ENCODE measurements around the gene CREB1.
A peak's percentile ranks its signal among the peaks of the same experiment; 100 is the strongest.

The CREB1 gene

DNA sequence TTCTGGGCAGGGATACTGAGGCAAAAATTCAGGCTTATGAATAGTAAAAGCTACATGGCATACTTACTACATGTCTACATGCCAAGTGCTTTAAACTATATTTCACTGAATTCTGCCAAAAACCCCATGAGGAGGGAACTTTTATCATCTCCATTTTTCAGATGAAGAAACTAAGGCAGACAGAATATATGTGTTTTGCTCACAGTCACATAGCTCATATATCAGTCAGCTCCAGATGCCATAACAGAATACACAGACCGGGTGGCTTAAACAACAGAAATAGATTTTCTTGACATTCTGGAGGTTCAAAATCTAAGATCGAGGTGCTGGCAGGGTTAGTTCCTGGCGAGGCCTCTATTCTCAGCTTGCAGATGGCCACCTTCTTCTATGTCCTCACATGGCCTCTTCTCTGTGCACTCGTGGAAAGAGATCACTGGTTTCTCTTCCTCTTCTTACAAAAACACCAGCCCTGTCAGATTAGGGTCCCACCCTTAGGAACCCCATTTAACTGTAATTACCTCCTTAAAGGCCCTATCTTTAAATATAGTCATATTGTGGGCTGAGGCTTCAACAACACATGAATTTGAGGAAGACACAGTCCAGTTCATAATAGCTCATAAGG is 27.1 kb upstream of the CREB1 start:
- Histone ChIP-seq H3K27ac (ENCODE audit: extremely low read depth, low read depth, low read length) (no peak overlapping the region), H3K4me3 (ENCODE audit: low read depth, low read length) (no peak overlapping the region), H3K4me1 (ENCODE audit: control insufficient read depth, insufficient read depth, low read length) (no peaks in the 10 kb centered on the region), H3K9me3 (ENCODE audit: control insufficient read depth, insufficient read depth, low read depth, low read length) (no peaks in the 10 kb centered on the region), H3K36me3 (ENCODE audit: control insufficient read depth in 2 of 2, insufficient read depth in 1 of 2, low read length in 2 of 2) (no peaks in the 10 kb centered on the region)
- CTCF ChIA-PET: interaction anchor here (0.5 to 1.0 kb wide), 4 partner anchors 204 to 906 kb away, joined by 3 to 6 read pairs (median 4); no protein-coding TSS in a partner anchor
- POLR2A ChIA-PET: interaction anchor here (0.6 kb wide), 1 partner anchor 489 kb away, joined by 4 read pairs; no protein-coding TSS in a partner anchor
- TF ChIP-seq ZNF202 (tag by site-specific recombination; IDR thresholded peaks at IDR 0.05; ENCODE audit: borderline replicate concordance) (no peak), ZNF341 (tag by site-specific recombination; IDR thresholded peaks at IDR 0.05; ENCODE audit: low read depth) (no peak), ZNF10 (tag by site-specific recombination; IDR thresholded peaks at IDR 0.05) (no peak), SETDB1 (IDR thresholded peaks at IDR 0.05; ENCODE audit: insufficient read length, low read length) (no peak), ZNF121 (tag by site-specific recombination; IDR thresholded peaks at IDR 0.05) (no peak)
- TF ChIP-seq, protein P1, sequence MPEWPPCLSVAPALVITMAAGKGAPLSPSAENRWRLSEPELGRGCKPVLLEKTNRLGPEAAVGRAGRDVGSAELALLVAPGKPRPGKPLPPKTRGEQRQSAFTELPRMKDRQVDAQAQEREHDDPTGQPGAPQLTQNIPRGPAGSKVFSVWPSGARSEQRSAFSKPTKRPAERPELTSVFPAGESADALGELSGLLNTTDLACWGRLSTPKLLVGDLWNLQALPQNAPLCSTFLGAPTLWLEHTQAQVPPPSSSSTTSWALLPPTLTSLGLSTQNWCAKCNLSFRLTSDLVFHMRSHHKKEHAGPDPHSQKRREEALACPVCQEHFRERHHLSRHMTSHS (tag by site-specific recombination; IDR thresholded peaks at IDR 0.05): no peak

DNA sequence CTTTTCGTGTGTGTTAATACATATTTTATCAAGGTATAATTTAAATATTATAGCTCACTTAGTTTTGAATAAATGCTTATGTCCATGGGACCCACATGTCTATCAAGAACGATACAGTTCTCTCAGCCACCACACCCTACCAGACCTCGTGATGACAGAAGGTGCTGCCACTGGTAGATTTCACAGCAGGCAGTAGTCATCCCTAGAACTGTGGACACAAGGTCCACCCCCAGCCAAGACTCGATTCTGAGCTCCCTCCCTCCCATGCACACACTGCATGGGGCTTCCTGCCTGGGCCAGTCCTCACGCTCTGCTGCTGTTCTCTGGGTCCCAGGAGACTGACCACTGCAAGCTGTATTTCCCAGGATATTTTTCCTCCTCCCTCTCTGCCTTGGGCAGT is 26.5 kb upstream of the CREB1 start:
- H3K4me1 ChIP-seq (ENCODE audit: control insufficient read depth, insufficient read depth, low read length): no peaks in the 10 kb centered on the region
- ChIA-PET CTCF (interaction anchor here (0.5 to 1.0 kb wide), 5 partner anchors 27 to 905 kb away, joined by 3 to 6 read pairs (median 3); no protein-coding TSS in a partner anchor), POLR2A (no interaction called here)
- H3K9me3 ChIP-seq (ENCODE audit: control insufficient read depth, insufficient read depth, low read depth, low read length): no peaks in the 10 kb centered on the region
- H3K27ac ChIP-seq (ENCODE audit: extremely low read depth, low read depth, low read length): no peak overlapping the region
- no peak overlapping the region for H3K4me3 ChIP-seq (ENCODE audit: low read depth, low read length)
- H3K36me3 ChIP-seq (ENCODE audit: control insufficient read depth in 2 of 2, insufficient read depth in 1 of 2, low read length in 2 of 2): no peaks in the 10 kb centered on the region
- TF ChIP-seq GLIS1 (tag by site-specific recombination; IDR thresholded peaks at IDR 0.05) (peak; percentile 36; the same call in 1 of the 2 replicates), ZNF521 (tag by site-specific recombination; IDR thresholded peaks at IDR 0.05) (no peak)

DNA sequence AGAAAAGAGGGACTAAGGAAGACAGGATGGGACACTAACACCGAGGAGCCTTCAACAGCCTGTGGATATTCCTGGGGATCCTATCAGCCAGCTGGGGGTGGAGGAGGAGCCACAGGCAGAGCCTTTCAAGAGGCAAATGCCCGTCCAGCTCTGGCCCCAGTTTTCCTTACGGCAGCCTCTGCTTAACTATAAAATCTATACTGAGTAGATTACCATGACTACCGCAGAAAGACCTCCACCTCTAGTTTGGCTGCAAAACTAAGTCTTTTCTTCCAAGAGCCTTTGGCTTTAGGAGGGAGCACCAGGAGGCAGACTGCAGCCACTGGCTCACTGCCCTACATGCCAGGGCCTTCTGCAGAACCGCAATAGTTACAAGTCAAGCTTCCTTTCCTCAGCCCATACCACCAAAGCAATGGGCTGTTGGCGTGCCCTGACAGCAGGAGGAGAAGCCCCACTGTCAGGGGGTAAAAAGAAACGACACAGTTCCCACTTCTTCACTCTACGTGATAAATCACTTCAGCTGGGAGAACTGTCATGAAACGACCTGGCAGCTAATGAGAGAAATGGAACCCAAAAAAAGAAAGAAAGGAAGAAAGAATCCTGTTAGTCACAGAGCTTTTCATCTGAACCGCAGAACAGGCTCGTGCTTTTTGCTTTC is 25.1 kb upstream of the CREB1 start:
- Histone ChIP-seq H3K27ac (ENCODE audit: extremely low read depth, low read depth, low read length) (no peak overlapping the region), H3K4me3 (ENCODE audit: low read depth, low read length) (no peak overlapping the region), H3K9me3 (ENCODE audit: control insufficient read depth, insufficient read depth, low read depth, low read length) (no peaks in the 10 kb centered on the region), H3K4me1 (ENCODE audit: control insufficient read depth, insufficient read depth, low read length) (no peaks in the 10 kb centered on the region), H3K36me3 (ENCODE audit: control insufficient read depth in 2 of 2, insufficient read depth in 1 of 2, low read length in 2 of 2) (no peaks in the 10 kb centered on the region)
- TF ChIP-seq, protein P2, sequence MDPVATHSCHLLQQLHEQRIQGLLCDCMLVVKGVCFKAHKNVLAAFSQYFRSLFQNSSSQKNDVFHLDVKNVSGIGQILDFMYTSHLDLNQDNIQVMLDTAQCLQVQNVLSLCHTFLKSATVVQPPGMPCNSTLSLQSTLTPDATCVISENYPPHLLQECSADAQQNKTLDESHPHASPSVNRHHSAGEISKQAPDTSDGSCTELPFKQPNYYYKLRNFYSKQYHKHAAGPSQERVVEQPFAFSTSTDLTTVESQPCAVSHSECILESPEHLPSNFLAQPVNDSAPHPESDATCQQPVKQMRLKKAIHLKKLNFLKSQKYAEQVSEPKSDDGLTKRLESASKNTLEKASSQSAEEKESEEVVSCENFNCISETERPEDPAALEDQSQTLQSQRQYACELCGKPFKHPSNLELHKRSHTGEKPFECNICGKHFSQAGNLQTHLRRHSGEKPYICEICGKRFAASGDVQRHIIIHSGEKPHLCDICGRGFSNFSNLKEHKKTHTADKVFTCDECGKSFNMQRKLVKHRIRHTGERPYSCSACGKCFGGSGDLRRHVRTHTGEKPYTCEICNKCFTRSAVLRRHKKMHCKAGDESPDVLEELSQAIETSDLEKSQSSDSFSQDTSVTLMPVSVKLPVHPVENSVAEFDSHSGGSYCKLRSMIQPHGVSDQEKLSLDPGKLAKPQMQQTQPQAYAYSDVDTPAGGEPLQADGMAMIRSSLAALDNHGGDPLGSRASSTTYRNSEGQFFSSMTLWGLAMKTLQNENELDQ (tag by site-specific recombination; IDR thresholded peaks at IDR 0.05; ENCODE audit: low read depth): no peak
- TF ChIP-seq, protein P3, sequence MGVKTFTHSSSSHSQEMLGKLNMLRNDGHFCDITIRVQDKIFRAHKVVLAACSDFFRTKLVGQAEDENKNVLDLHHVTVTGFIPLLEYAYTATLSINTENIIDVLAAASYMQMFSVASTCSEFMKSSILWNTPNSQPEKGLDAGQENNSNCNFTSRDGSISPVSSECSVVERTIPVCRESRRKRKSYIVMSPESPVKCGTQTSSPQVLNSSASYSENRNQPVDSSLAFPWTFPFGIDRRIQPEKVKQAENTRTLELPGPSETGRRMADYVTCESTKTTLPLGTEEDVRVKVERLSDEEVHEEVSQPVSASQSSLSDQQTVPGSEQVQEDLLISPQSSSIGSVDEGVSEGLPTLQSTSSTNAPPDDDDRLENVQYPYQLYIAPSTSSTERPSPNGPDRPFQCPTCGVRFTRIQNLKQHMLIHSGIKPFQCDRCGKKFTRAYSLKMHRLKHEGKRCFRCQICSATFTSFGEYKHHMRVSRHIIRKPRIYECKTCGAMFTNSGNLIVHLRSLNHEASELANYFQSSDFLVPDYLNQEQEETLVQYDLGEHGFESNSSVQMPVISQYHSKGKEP (tag by site-specific recombination; IDR thresholded peaks at IDR 0.05): no peak
- no peak for TF ChIP-seq ZNF785 (tag by site-specific recombination; IDR thresholded peaks at IDR 0.05)
- TF ChIP-seq WT1 (tag by site-specific recombination; IDR thresholded peaks at IDR 0.05): no peak
- no peak for TF ChIP-seq ZNF335 (tag by site-specific recombination; conservative IDR thresholded peaks at IDR 0.05)
- TF ChIP-seq, protein P4, sequence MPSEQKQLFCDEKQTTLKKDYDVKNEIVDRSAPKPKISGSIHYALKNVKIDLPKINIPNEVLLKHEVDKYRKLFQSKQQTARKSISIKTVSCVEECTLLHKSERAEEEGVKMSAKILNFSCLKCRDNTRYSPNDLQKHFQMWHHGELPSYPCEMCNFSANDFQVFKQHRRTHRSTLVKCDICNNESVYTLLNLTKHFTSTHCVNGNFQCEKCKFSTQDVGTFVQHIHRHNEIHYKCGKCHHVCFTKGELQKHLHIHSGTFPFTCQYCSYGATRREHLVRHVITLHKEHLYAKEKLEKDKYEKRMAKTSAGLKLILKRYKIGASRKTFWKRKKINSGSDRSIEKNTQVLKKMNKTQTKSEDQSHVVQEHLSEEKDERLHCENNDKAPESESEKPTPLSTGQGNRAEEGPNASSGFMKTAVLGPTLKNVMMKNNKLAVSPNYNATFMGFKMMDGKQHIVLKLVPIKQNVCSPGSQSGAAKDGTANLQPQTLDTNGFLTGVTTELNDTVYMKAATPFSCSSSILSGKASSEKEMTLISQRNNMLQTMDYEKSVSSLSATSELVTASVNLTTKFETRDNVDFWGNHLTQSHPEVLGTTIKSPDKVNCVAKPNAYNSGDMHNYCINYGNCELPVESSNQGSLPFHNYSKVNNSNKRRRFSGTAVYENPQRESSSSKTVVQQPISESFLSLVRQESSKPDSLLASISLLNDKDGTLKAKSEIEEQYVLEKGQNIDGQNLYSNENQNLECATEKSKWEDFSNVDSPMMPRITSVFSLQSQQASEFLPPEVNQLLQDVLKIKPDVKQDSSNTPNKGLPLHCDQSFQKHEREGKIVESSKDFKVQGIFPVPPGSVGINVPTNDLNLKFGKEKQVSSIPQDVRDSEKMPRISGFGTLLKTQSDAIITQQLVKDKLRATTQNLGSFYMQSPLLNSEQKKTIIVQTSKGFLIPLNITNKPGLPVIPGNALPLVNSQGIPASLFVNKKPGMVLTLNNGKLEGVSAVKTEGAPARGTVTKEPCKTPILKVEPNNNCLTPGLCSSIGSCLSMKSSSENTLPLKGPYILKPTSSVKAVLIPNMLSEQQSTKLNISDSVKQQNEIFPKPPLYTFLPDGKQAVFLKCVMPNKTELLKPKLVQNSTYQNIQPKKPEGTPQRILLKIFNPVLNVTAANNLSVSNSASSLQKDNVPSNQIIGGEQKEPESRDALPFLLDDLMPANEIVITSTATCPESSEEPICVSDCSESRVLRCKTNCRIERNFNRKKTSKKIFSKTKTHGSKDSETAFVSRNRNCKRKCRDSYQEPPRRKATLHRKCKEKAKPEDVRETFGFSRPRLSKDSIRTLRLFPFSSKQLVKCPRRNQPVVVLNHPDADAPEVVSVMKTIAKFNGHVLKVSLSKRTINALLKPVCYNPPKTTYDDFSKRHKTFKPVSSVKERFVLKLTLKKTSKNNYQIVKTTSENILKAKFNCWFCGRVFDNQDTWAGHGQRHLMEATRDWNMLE (tag by site-specific recombination; conservative IDR thresholded peaks at IDR 0.05; ENCODE audit: low read depth): no peak
- TF ChIP-seq ZBTB17 (tag by site-specific recombination; IDR thresholded peaks at IDR 0.05): no peak
- no peak for TF ChIP-seq ZNF768 (tag by site-specific recombination; IDR thresholded peaks at IDR 0.05)
- no peak for TF ChIP-seq GLIS2 (tag by site-specific recombination; IDR thresholded peaks at IDR 0.05)
- ChIA-PET POLR2A (interaction anchor here (1.0 kb wide), 1 partner anchor 25 kb away, joined by 3 read pairs; the partner anchor contains the start of gene CREB1), CTCF (interaction anchor here (1.3 kb wide), 1 partner anchor 722 kb away, joined by 3 read pairs; no protein-coding TSS in a partner anchor)

Data from HEK293 (cell line).